GM23338 (cell line): ENCODE measurements around the gene ERF. TPM values are rescaled to one million over a fixed set of nuclear protein-coding genes. Genes with fewer than 3 reads are reported as not detected.

Experiments
- ATAC-seq: fragments of 200-7000 bp; cut with Tn5 transposase; 3 replicates; pipeline ENCODE4 v1.9.1; 2020
- DNase-seq: peaks from one replicate; pipeline ENCODE4 v3.0.0-alpha.2; 2015; ENCODE audit warnings: low spot score
- H2AFZ ChIP-seq: fragments of 200-600 bp; sonication (generic); 2 replicates; pipeline ENCODE4 v1.8.0; 2016; ENCODE audit warnings: antibody characterized with exemption, mild to moderate bottlenecking, moderate library complexity
- H3F3A ChIP-seq: fragments of 200-600 bp; sonication (generic); replicated peaks from 2 replicates; pipeline ENCODE4 v1.8.0; 2017; ENCODE audit warnings: antibody characterized with exemption, mixed run types, low read depth
- H3K27ac ChIP-seq: fragments of 200-600 bp; sonication (generic); 2 replicates; pipeline ENCODE4 v1.6.1; 2016; ENCODE audit warnings: low read depth
- H3K27me3 ChIP-seq: fragments of 200-600 bp; sonication (generic); 2 replicates; pipeline ENCODE4 v1.8.0; 2016; ENCODE audit warnings: mild to moderate bottlenecking, mixed run types, moderate library complexity; ENCODE audit not compliant: insufficient read depth
- H3K36me3 ChIP-seq: fragments of 200-600 bp; sonication (generic); 2 replicates; pipeline ENCODE4 v1.8.0; 2016; ENCODE audit warnings: mild to moderate bottlenecking; ENCODE audit not compliant: insufficient read depth
- H3K4me1 ChIP-seq: fragments of 200-600 bp; sonication (generic); 2 replicates; pipeline ENCODE4 v1.8.0; 2016; ENCODE audit warnings: mild to moderate bottlenecking, moderate library complexity; ENCODE audit not compliant: insufficient read depth
- H3K4me2 ChIP-seq: fragments of 200-600 bp; sonication (generic); 2 replicates; pipeline ENCODE4 v1.7.1; 2017; ENCODE audit warnings: mixed run types
- H3K4me3 ChIP-seq: fragments of 200-600 bp; sonication (generic); 2 replicates; pipeline ENCODE4 v1.6.1; 2016; ENCODE audit warnings: mixed run types
- H3K79me2 ChIP-seq: fragments of 200-600 bp; sonication (generic); replicated peaks from 2 replicates; pipeline ENCODE4 v1.8.0; 2017; ENCODE audit warnings: mild to moderate bottlenecking; ENCODE audit not compliant: insufficient read depth
- H3K9me2 ChIP-seq: fragments of 200-600 bp; sonication (generic); 2 replicates; pipeline ENCODE4 v1.8.0; 2017; ENCODE audit not compliant: insufficient read depth
- H4K20me1 ChIP-seq: fragments of 200-600 bp; sonication (generic); replicated peaks from 2 replicates; pipeline ENCODE4 v1.8.0; 2017; ENCODE audit warnings: mild to moderate bottlenecking; ENCODE audit not compliant: insufficient read depth
- H3K27ac Mint-ChIP-seq: 2 replicates; pipeline ENCODE4 v1.8.0; 2020; ENCODE audit warnings: inconsistent platforms, mild to moderate bottlenecking, moderate library complexity, mixed read lengths
- H3K27me3 Mint-ChIP-seq: 3 replicates; pipeline ENCODE4 v1.8.0; 2022; ENCODE audit warnings: low read depth, mild to moderate bottlenecking, moderate library complexity, mixed read lengths, inconsistent platforms; ENCODE audit not compliant: insufficient read depth, poor library complexity
- H3K36me3 Mint-ChIP-seq: 3 replicates; pipeline ENCODE4 v1.8.0; 2021; ENCODE audit warnings: low read depth, mild to moderate bottlenecking, inconsistent platforms, moderate library complexity, mixed read lengths
- H3K4me1 Mint-ChIP-seq: 3 replicates; pipeline ENCODE4 v1.8.0; 2020; ENCODE audit warnings: mild to moderate bottlenecking, inconsistent platforms, mixed read lengths
- H3K4me3 Mint-ChIP-seq: 3 replicates; pipeline ENCODE4 v1.8.0; 2021; ENCODE audit warnings: moderate library complexity, mild to moderate bottlenecking, inconsistent platforms, mixed read lengths
- H3K9me3 Mint-ChIP-seq: 3 replicates; pipeline ENCODE4 v1.8.0; 2020; ENCODE audit warnings: moderate library complexity, mild to moderate bottlenecking, inconsistent platforms, mixed read lengths
- CREB1 ChIP-seq: fragments of 250-450 bp; sonication (Bioruptor Pico); IDR thresholded peaks from 2 replicates; pipeline ENCODE4 v1.5.0; 2020; ENCODE audit warnings: low read depth, mild to moderate bottlenecking, moderate library complexity
- EZH2 ChIP-seq: fragments of 200-600 bp; sonication (generic); IDR thresholded peaks from one replicate; pipeline ENCODE4 v1.8.0; 2017; ENCODE audit warnings: antibody characterized with exemption, mild to moderate bottlenecking, low read depth; ENCODE audit not compliant: unreplicated experiment
- EZH2phosphoT487 ChIP-seq: fragments of 200-600 bp; sonication (generic); IDR thresholded peaks from one replicate; pipeline ENCODE4 v1.8.1; 2018; ENCODE audit warnings: antibody characterized with exemption; ENCODE audit not compliant: unreplicated experiment
- JUNB ChIP-seq: IDR thresholded peaks from one replicate; pipeline ENCODE4 v1.6.1; 2016; ENCODE audit warnings: antibody characterized with exemption; ENCODE audit not compliant: unreplicated experiment
- NANOG ChIP-seq: IDR thresholded peaks from 2 replicates; pipeline ENCODE4 v1.6.1; 2016; ENCODE audit warnings: antibody characterized with exemption, borderline replicate concordance
- POLR2AphosphoS5 ChIP-seq: IDR thresholded peaks from 2 replicates; pipeline ENCODE4 v1.6.1; 2016; ENCODE audit warnings: antibody characterized with exemption, low read depth
- STAT1 ChIP-seq: IDR thresholded peaks from one replicate; pipeline ENCODE4 v1.6.1; 2016; ENCODE audit warnings: antibody characterized with exemption; ENCODE audit not compliant: unreplicated experiment
- ZNF114 ChIP-seq: fragments of 250-450 bp; sonication (Bioruptor Pico); IDR thresholded peaks from 2 replicates; pipeline ENCODE4 v1.5.0; 2020; ENCODE audit warnings: mild to moderate bottlenecking, moderate library complexity
- ZNF331 ChIP-seq: fragments of 250-450 bp; sonication (Bioruptor Pico); IDR thresholded peaks from 2 replicates; pipeline ENCODE4 v1.5.0; 2020; ENCODE audit warnings: low read depth, mild to moderate bottlenecking, moderate library complexity
- polyA plus RNA-seq: library from polyadenylated mRNA; unstranded; fragments of >200 nt; fragmentation: Nextera tagmentation; extraction: Ambion mirVana; gene quantifications from 2 replicates; pipeline ENCODE4 v1.2.1, GENCODE V29; 2016
- total RNA-seq: library from RNA; depleted of rRNA; stranded (reverse); fragments of >200 nt; shearing (Covaris generic); gene quantifications from 2 replicates; pipeline ENCODE4 v1.2.3, GENCODE V29; 2014
- TF ChIP-seq, protein P1 (sequence below), 2 experiments: fragments of 200-600 bp in 1 of 2; sonication (generic) in 1 of 2; conservative IDR thresholded peaks; 2 replicates each; pipeline versions ENCODE4 v1.5.1 to v1.6.1; 2016 to 2017; ENCODE audit warnings: antibody characterized with exemption in 2 of 2, low read depth in 2 of 2, mild to moderate bottlenecking in 2 of 2, moderate library complexity in 1 of 2
- TF ChIP-seq, protein P2 (sequence below): IDR thresholded peaks from 2 replicates; pipeline ENCODE4 v1.6.1; 2016; ENCODE audit warnings: antibody characterized with exemption
- TF ChIP-seq, protein P3 (sequence below): fragments of 250-450 bp; sonication (Bioruptor Pico); IDR thresholded peaks from 2 replicates; pipeline ENCODE4 v1.5.0; 2020; ENCODE audit warnings: mild to moderate bottlenecking, moderate library complexity
- TF ChIP-seq, protein P4 (sequence below): IDR thresholded peaks from one replicate; pipeline ENCODE4 v1.6.1; 2018; ENCODE audit warnings: antibody characterized with exemption; ENCODE audit not compliant: unreplicated experiment

Gene ERF
- total and polyA plus RNA-seq, 2 experiments from 2014 or later: 29.4 to 49.4 TPM

DNA sequence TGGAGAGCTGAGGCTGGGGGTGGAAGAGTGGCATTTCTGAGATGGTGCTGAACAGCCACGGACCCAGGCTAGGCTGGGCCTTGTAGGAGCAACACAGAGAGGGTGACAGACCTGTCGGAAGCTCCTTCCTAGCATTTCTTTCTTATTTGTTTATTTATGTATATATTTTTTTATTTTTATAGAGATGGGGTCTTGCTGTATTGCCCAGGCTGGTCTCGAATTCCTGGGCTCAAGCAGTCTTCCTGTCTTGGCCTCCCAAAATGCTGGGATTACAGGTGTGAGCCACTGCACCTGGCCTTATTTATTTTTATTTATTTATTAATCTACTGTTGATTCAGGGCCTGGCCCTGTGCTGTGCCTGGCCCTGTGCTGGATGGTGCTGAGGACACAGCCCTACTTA lies 20.6 kb upstream of the ERF start:
- Histone ChIP-seq H3K4me3 (no peak overlapping the region), H3K4me2 (no peak overlapping the region), H3K4me1 (peaks cover 5% of the 10 kb centered on the region; the same call in 1 of the 2 replicates), H3K27ac (no peak overlapping the region), H3F3A (peaks cover 5% of the 10 kb centered on the region; the same call in 1 of the 2 replicates), H3K36me3 (no peaks in the 10 kb centered on the region), H3K27me3 (no peaks in the 10 kb centered on the region), H4K20me1 (0 out of 2 replicates have a peak, but pooled peaks cover 3% of the 10 kb centered on the region), H3K79me2 (no peaks in the 10 kb centered on the region; the same call in 1 of the 2 replicates), H3K9me2 (no peaks in the 10 kb centered on the region), H2AFZ (no peak overlapping the region)
- H3K27ac Mint-ChIP-seq: no peak overlapping the region
- H3K27me3 Mint-ChIP-seq: peaks cover 6% of the 10 kb centered on the region
- DNase-seq (no peak), ATAC-seq (no peak)
- H3K4me3 Mint-ChIP-seq: no peak overlapping the region
- no peaks in the 10 kb centered on the region; the same call in 2 of the 3 replicates for H3K9me3 Mint-ChIP-seq
- H3K4me1 Mint-ChIP-seq: peaks cover 23% of the 10 kb centered on the region
- peaks cover 13% of the 10 kb centered on the region; the same call in 2 of the 3 replicates for H3K36me3 Mint-ChIP-seq
- no peak for TF ChIP-seq CREB1 (CRISPR knock-in tag)
- no peak for TF ChIP-seq ZNF114 (CRISPR knock-in tag)
- TF ChIP-seq, protein P1, sequence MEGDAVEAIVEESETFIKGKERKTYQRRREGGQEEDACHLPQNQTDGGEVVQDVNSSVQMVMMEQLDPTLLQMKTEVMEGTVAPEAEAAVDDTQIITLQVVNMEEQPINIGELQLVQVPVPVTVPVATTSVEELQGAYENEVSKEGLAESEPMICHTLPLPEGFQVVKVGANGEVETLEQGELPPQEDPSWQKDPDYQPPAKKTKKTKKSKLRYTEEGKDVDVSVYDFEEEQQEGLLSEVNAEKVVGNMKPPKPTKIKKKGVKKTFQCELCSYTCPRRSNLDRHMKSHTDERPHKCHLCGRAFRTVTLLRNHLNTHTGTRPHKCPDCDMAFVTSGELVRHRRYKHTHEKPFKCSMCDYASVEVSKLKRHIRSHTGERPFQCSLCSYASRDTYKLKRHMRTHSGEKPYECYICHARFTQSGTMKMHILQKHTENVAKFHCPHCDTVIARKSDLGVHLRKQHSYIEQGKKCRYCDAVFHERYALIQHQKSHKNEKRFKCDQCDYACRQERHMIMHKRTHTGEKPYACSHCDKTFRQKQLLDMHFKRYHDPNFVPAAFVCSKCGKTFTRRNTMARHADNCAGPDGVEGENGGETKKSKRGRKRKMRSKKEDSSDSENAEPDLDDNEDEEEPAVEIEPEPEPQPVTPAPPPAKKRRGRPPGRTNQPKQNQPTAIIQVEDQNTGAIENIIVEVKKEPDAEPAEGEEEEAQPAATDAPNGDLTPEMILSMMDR (conservative IDR thresholded peaks at IDR 0.05; ENCODE audit: low read depth in 2 of 2): no peak
- no peak for TF ChIP-seq JUNB
- TF ChIP-seq, protein P2, sequence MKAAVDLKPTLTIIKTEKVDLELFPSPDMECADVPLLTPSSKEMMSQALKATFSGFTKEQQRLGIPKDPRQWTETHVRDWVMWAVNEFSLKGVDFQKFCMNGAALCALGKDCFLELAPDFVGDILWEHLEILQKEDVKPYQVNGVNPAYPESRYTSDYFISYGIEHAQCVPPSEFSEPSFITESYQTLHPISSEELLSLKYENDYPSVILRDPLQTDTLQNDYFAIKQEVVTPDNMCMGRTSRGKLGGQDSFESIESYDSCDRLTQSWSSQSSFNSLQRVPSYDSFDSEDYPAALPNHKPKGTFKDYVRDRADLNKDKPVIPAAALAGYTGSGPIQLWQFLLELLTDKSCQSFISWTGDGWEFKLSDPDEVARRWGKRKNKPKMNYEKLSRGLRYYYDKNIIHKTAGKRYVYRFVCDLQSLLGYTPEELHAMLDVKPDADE: no peak
- TF ChIP-seq STAT1: no peak
- TF ChIP-seq POLR2AphosphoS5: no peak
- TF ChIP-seq ZNF331: no peak
- TF ChIP-seq NANOG: no peak
- TF ChIP-seq, protein P3, sequence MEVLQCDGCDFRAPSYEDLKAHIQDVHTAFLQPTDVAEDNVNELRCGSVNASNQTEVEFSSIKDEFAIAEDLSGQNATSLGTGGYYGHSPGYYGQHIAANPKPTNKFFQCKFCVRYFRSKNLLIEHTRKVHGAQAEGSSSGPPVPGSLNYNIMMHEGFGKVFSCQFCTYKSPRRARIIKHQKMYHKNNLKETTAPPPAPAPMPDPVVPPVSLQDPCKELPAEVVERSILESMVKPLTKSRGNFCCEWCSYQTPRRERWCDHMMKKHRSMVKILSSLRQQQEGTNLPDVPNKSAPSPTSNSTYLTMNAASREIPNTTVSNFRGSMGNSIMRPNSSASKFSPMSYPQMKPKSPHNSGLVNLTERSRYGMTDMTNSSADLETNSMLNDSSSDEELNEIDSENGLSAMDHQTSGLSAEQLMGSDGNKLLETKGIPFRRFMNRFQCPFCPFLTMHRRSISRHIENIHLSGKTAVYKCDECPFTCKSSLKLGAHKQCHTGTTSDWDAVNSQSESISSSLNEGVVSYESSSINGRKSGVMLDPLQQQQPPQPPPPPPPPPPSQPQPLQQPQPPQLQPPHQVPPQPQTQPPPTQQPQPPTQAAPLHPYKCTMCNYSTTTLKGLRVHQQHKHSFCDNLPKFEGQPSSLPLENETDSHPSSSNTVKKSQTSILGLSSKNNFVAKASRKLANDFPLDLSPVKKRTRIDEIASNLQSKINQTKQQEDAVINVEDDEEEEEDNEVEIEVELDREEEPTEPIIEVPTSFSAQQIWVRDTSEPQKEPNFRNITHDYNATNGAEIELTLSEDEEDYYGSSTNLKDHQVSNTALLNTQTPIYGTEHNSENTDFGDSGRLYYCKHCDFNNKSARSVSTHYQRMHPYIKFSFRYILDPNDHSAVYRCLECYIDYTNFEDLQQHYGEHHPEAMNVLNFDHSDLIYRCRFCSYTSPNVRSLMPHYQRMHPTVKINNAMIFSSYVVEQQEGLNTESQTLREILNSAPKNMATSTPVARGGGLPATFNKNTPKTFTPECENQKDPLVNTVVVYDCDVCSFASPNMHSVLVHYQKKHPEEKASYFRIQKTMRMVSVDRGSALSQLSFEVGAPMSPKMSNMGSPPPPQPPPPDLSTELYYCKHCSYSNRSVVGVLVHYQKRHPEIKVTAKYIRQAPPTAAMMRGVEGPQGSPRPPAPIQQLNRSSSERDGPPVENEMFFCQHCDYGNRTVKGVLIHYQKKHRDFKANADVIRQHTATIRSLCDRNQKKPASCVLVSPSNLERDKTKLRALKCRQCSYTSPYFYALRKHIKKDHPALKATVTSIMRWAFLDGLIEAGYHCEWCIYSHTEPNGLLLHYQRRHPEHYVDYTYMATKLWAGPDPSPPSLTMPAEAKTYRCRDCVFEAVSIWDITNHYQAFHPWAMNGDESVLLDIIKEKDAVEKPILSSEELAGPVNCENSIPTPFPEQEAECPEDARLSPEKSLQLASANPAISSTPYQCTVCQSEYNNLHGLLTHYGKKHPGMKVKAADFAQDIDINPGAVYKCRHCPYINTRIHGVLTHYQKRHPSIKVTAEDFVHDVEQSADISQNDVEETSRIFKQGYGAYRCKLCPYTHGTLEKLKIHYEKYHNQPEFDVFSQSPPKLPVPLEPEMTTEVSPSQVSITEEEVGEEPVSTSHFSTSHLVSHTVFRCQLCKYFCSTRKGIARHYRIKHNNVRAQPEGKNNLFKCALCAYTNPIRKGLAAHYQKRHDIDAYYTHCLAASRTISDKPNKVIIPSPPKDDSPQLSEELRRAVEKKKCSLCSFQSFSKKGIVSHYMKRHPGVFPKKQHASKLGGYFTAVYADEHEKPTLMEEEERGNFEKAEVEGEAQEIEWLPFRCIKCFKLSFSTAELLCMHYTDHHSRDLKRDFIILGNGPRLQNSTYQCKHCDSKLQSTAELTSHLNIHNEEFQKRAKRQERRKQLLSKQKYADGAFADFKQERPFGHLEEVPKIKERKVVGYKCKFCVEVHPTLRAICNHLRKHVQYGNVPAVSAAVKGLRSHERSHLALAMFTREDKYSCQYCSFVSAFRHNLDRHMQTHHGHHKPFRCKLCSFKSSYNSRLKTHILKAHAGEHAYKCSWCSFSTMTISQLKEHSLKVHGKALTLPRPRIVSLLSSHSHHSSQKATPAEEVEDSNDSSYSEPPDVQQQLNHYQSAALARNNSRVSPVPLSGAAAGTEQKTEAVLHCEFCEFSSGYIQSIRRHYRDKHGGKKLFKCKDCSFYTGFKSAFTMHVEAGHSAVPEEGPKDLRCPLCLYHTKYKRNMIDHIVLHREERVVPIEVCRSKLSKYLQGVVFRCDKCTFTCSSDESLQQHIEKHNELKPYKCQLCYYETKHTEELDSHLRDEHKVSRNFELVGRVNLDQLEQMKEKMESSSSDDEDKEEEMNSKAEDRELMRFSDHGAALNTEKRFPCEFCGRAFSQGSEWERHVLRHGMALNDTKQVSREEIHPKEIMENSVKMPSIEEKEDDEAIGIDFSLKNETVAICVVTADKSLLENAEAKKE (CRISPR knock-in tag): no peak
- TF ChIP-seq, protein P4, sequence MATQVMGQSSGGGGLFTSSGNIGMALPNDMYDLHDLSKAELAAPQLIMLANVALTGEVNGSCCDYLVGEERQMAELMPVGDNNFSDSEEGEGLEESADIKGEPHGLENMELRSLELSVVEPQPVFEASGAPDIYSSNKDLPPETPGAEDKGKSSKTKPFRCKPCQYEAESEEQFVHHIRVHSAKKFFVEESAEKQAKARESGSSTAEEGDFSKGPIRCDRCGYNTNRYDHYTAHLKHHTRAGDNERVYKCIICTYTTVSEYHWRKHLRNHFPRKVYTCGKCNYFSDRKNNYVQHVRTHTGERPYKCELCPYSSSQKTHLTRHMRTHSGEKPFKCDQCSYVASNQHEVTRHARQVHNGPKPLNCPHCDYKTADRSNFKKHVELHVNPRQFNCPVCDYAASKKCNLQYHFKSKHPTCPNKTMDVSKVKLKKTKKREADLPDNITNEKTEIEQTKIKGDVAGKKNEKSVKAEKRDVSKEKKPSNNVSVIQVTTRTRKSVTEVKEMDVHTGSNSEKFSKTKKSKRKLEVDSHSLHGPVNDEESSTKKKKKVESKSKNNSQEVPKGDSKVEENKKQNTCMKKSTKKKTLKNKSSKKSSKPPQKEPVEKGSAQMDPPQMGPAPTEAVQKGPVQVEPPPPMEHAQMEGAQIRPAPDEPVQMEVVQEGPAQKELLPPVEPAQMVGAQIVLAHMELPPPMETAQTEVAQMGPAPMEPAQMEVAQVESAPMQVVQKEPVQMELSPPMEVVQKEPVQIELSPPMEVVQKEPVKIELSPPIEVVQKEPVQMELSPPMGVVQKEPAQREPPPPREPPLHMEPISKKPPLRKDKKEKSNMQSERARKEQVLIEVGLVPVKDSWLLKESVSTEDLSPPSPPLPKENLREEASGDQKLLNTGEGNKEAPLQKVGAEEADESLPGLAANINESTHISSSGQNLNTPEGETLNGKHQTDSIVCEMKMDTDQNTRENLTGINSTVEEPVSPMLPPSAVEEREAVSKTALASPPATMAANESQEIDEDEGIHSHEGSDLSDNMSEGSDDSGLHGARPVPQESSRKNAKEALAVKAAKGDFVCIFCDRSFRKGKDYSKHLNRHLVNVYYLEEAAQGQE: no peak
- TF ChIP-seq EZH2: no peak
- no peak for TF ChIP-seq EZH2phosphoT487
